Chondrocyte (in vitro differentiated cells): ENCODE data around the gene TNFAIP1. TPM values are rescaled to one million over a fixed set of nuclear protein-coding genes. Genes with fewer than 3 reads are reported as not detected.

Experiments used
- DNase-seq: peaks from one replicate; pipeline ENCODE4 v3.0.0; 2021; ENCODE audit warnings: mixed read lengths, low spot score
- H3K27ac Mint-ChIP-seq: one replicate; pipeline ENCODE4 v1.8.0; 2021; ENCODE audit warnings: mild to moderate bottlenecking, moderate library complexity, mixed read lengths; ENCODE audit not compliant: unreplicated experiment
- H3K27me3 Mint-ChIP-seq: 2 replicates; pipeline ENCODE4 v1.8.0; 2021; ENCODE audit warnings: low read depth, mixed read lengths
- H3K36me3 Mint-ChIP-seq: 2 replicates; pipeline ENCODE4 v1.8.0; 2021; ENCODE audit warnings: low read depth, mixed read lengths
- H3K4me1 Mint-ChIP-seq: 2 replicates; pipeline ENCODE4 v1.8.0; 2021; ENCODE audit warnings: low read depth, mild to moderate bottlenecking, mixed read lengths
- H3K4me3 Mint-ChIP-seq: one replicate; pipeline ENCODE4 v1.8.0; 2021; ENCODE audit warnings: mild to moderate bottlenecking, moderate library complexity, mixed read lengths; ENCODE audit not compliant: unreplicated experiment
- H3K9me3 Mint-ChIP-seq: 2 replicates; pipeline ENCODE4 v1.8.0; 2021; ENCODE audit warnings: low read depth, mixed read lengths
- CTCF ChIP-seq: fragments of 200-600 bp; sonication (generic); IDR thresholded peaks from 2 replicates; pipeline ENCODE4 v1.5.0; 2021; ENCODE audit warnings: antibody characterized with exemption, mild to moderate bottlenecking, moderate library complexity
- total RNA-seq: library from RNA; stranded (reverse); gene quantifications from 3 replicates; pipeline ENCODE4 v1.2.1, GENCODE V29; 2021

The TNFAIP1 gene
- total RNA-seq, 1 donor from 2014 or later = 79.5 TPM

DNA sequence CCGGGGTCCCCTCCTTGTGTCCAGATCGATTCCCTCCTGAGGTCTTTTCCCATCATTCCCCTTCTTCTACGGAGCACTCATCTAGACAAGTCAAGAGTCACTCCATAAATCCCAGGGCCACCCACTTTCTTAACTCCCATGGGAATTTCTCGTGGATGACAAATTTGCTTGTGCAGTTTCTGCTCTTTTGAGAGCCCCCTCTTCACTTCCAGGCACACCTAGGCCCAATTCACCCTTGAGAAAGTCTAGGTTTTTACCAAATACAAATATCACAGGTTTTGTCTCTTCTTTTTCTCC lies 22.3 kb downstream of the TNFAIP1 start:
- peak overlapping the region; percentile 92 for H3K4me3 Mint-ChIP-seq
- peaks cover 17% of the 10 kb centered on the region for H3K36me3 Mint-ChIP-seq
- TF ChIP-seq CTCF = no peak
- no peaks in the 10 kb centered on the region for H3K9me3 Mint-ChIP-seq
- H3K4me1 Mint-ChIP-seq = peaks cover 24% of the 10 kb centered on the region
- no peak for DNase-seq
- H3K27me3 Mint-ChIP-seq = no peaks in the 10 kb centered on the region
- peak overlapping the region; percentile 91 for H3K27ac Mint-ChIP-seq

DNA sequence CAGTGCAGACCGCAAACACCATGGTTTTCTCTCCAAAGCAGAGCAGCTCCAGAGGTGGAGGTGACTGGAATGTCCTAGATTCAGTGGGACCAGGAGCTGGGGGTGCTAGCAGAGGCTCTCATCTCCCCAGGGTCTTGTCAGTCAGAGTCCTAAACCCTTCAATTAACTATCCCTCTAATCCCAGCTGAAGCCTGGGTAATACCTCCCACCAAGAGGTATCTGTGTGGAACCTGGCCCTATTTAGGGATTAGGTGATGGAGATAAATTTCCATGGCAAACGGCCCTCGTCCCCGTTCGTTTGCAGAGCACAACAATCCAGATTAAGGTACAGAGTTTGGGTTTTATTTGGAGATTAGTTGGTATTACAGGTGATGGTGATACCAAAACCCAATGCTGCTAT lies 27.6 kb downstream of the TNFAIP1 start:
- H3K27me3 Mint-ChIP-seq = no peaks in the 10 kb centered on the region
- H3K4me3 Mint-ChIP-seq = no peak overlapping the region
- H3K4me1 Mint-ChIP-seq = peaks cover 4% of the 10 kb centered on the region
- TF ChIP-seq CTCF = no peak
- no peak for DNase-seq
- no peaks in the 10 kb centered on the region for H3K9me3 Mint-ChIP-seq
- peaks cover 9% of the 10 kb centered on the region for H3K36me3 Mint-ChIP-seq
- H3K27ac Mint-ChIP-seq = no peak overlapping the region

GRCh38 chr17:28363776-28364650 lies 28.5 kb downstream of the TNFAIP1 start:
- DNase-seq = peak; percentile 72
- Mint-ChIP-seq H3K4me1 (no peaks in the 10 kb centered on the region), H3K4me3 (no peak overlapping the region), H3K27ac (no peak overlapping the region), H3K36me3 (peaks cover 9% of the 10 kb centered on the region), H3K9me3 (no peaks in the 10 kb centered on the region), H3K27me3 (no peaks in the 10 kb centered on the region)
- no peak for TF ChIP-seq CTCF

DNA sequence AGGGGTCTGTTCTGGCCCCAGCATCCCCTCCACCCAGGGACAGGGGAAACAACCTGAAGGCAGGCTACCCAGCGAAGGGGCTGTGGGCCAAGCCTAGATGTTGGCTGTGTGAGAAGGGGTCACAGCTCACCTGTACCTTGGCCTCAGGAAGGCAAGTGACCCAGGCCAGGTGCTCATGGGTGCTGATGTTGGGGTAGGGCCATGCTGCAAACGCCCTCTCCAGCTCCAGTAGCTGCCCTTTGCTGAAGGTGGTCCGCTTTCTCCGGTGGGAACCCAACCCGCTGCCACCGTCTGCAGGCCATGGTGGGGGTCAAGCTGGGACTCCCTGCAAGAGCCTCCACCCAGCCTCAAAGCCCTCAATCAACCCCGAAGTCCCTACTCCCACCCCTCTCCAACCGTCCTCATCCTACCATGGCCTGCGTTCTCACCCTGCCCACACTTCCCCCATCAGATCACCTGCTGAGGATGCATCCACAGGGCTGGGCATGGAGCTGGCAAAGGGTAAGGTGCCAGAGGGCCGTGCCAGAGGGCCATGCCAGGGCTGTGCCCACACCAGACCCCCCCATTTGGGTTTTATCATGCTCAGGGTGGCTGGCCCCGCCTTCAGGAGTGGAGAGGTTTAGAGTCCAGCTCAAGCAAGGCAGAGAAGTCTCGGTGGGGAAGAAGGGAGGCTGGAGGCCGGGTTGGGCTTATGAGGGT lies 29.3 kb downstream of the TNFAIP1 start, which contains the start of gene SEBOX:
Gene SEBOX (minus strand): TSS at position 535 of the 699 bp plus-strand sequence. CDS start 48 bp downstream, at position 487.
- Mint-ChIP-seq H3K27ac (no peak within 1 kb of the TSS), H3K4me3 (no peak within 1 kb of the TSS), H3K27me3 (no peaks in the 10 kb centered on the region), H3K4me1 (peaks cover 1% of the 10 kb centered on the region), H3K9me3 (no peaks in the 10 kb centered on the region), H3K36me3 (peaks cover 9% of the 10 kb centered on the region)
- no peak for TF ChIP-seq CTCF
- DNase-seq = peak; percentile 74

DNA sequence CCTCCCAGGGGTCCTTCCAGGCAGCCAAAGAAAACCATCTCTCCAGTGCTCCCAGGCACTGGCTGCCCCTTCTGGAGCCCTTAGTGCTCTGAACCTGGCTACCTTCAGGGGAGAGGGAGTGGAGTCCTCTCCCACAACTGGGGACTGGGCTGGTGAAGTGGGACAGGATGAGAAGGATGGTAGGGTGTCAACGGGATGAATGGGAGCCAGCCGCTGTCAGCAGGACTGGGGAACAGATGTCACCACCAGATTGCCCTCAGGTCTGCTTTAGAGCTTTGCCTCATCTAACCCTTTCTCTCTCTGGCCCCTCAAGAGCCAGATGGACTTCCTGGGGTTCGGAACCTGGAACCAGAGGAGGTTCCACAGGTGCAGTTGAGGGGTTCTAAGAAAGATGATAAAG lies 29.9 kb downstream of the TNFAIP1 start:
- TF ChIP-seq CTCF = no peak
- peaks cover 8% of the 10 kb centered on the region for H3K4me1 Mint-ChIP-seq
- H3K9me3 Mint-ChIP-seq = no peaks in the 10 kb centered on the region
- peaks cover 6% of the 10 kb centered on the region for H3K36me3 Mint-ChIP-seq
- H3K27ac Mint-ChIP-seq = no peak overlapping the region
- peak; percentile 44 for DNase-seq
- H3K27me3 Mint-ChIP-seq = no peaks in the 10 kb centered on the region
- no peak overlapping the region for H3K4me3 Mint-ChIP-seq
